Caco-2 (cell line): ENCODE data around the gene PRRC1. TPM values are rescaled to one million over a fixed set of nuclear protein-coding genes. Genes with fewer than 3 reads are reported as not detected.
A peak's percentile ranks its signal among the peaks of the same experiment; 100 is the strongest.

Experiments
- BruUV-seq: library from RNA; stranded (reverse); fragments of 400-500 nt; replicated peaks from 2 replicates; lab custom pipeline; 2021; lab: Mats Ljungman, UMichigan
- CTCF ChIA-PET: fragments of 300-600 bp; sonication (Branson Sonifier 250); formaldehyde crosslinking; loops from one replicate; lab custom pipeline; 2022; ENCODE audit warnings: antibody characterized with exemption; lab: Charles Lee
- POLR2A ChIA-PET: fragments of 300-600 bp; sonication (Branson Sonifier 250); formaldehyde crosslinking; loops from one replicate; lab custom pipeline; 2022; ENCODE audit warnings: antibody characterized with exemption; lab: Charles Lee
- DNase-seq, 2 experiments: peaks; one replicate each; pipeline versions ENCODE4 v3.0.0 to v3.0.0-alpha.2; 2020 to 2022
- H3K27me3 ChIP-seq: replicated peaks from 2 replicates; pipeline ENCODE4 v1.6.0; 2011; ENCODE audit warnings: low read length; ENCODE audit not compliant: control insufficient read depth, insufficient read depth
- H3K36me3 ChIP-seq: 2 replicates; pipeline ENCODE4 v1.5.1; 2011; ENCODE audit warnings: low read length; ENCODE audit not compliant: control insufficient read depth, insufficient read depth
- H3K4me1 ChIP-seq: fragments of 250-450 bp; sonication (Bioruptor Pico); 2 replicates; pipeline ENCODE4 v1.5.1; 2020; ENCODE audit warnings: mild to moderate bottlenecking
- H3K4me3 ChIP-seq: 2 replicates; pipeline ENCODE4 v1.5.1; 2011; ENCODE audit warnings: low read depth, mild to moderate bottlenecking, control low read depth, low read length
- H3K9me3 ChIP-seq: fragments of 250-450 bp; sonication (Bioruptor Pico); 2 replicates; pipeline ENCODE4 v1.5.1; 2020; ENCODE audit warnings: mild to moderate bottlenecking, moderate library complexity
- H3K27ac Mint-ChIP-seq: one replicate; pipeline ENCODE4 v1.8.0; 2022; ENCODE audit warnings: mixed read lengths; ENCODE audit not compliant: unreplicated experiment
- H3K27me3 Mint-ChIP-seq: one replicate; pipeline ENCODE4 v1.8.0; 2022; ENCODE audit warnings: mixed read lengths; ENCODE audit not compliant: insufficient read depth, unreplicated experiment
- H3K36me3 Mint-ChIP-seq: one replicate; pipeline ENCODE4 v1.8.0; 2022; ENCODE audit warnings: mild to moderate bottlenecking, mixed read lengths; ENCODE audit not compliant: insufficient read depth, unreplicated experiment
- H3K4me1 Mint-ChIP-seq: one replicate; pipeline ENCODE4 v1.8.0; 2022; ENCODE audit warnings: low read depth, mixed read lengths; ENCODE audit not compliant: unreplicated experiment
- H3K4me3 Mint-ChIP-seq: one replicate; pipeline ENCODE4 v1.8.0; 2022; ENCODE audit warnings: mild to moderate bottlenecking, moderate library complexity, mixed read lengths; ENCODE audit not compliant: unreplicated experiment
- H3K9me3 Mint-ChIP-seq: one replicate; pipeline ENCODE4 v1.8.0; 2022; ENCODE audit warnings: mixed read lengths; ENCODE audit not compliant: unreplicated experiment
- intact Hi-C: fragments of 100-400 bp; cut with micrococcal nuclease; formaldehyde crosslinking; loops from one replicate; pipeline ENCODE4 v1.10.0; 2022; ENCODE audit not compliant: unreplicated experiment
- total RNA-seq: library from RNA; stranded (reverse); gene quantifications from 2 replicates; pipeline ENCODE4 v1.2.3, GENCODE V29; 2022
- TF ChIP-seq, protein P1 (sequence below), 2 experiments: fragments of 200-600 bp in 1 of 2; IDR thresholded peaks; 1 replicate in 1 of 2; 2 replicates in 1 of 2; pipeline versions ENCODE4 v1.5.1 to v1.8.0; 2011 to 2022; ENCODE audit warnings: antibody characterized with exemption in 1 of 2, control low read depth in 1 of 2, inconsistent platforms in 1 of 2, low read depth in 1 of 2, low read length in 1 of 2, mild to moderate bottlenecking in 1 of 2, moderate library complexity in 1 of 2; ENCODE audit not compliant: insufficient read depth in 1 of 2, severe bottlenecking in 1 of 2, unreplicated experiment in 1 of 2

PRRC1 gene
- total RNA-seq, 1 experiment from 2014 or later = 81.7 TPM

GRCh38 chr5:127550652-127551409 lies 33.4 kb downstream of the PRRC1 start:
- POLR2A ChIA-PET = no interaction called here
- no peak overlapping the region for H3K4me3 Mint-ChIP-seq

GRCh38 chr5:127551410-127552041 lies 34.1 kb downstream of the PRRC1 start:
- Histone ChIP-seq H3K9me3 (no peaks in the 10 kb centered on the region), H3K27me3 (no peaks in the 10 kb centered on the region), H3K36me3 (peaks cover 1% of the 10 kb centered on the region; the same call in 1 of the 2 replicates), H3K4me1 (peaks cover 23% of the 10 kb centered on the region), H3K4me3 (no peak overlapping the region)
- TF ChIP-seq, protein P1, sequence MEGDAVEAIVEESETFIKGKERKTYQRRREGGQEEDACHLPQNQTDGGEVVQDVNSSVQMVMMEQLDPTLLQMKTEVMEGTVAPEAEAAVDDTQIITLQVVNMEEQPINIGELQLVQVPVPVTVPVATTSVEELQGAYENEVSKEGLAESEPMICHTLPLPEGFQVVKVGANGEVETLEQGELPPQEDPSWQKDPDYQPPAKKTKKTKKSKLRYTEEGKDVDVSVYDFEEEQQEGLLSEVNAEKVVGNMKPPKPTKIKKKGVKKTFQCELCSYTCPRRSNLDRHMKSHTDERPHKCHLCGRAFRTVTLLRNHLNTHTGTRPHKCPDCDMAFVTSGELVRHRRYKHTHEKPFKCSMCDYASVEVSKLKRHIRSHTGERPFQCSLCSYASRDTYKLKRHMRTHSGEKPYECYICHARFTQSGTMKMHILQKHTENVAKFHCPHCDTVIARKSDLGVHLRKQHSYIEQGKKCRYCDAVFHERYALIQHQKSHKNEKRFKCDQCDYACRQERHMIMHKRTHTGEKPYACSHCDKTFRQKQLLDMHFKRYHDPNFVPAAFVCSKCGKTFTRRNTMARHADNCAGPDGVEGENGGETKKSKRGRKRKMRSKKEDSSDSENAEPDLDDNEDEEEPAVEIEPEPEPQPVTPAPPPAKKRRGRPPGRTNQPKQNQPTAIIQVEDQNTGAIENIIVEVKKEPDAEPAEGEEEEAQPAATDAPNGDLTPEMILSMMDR (IDR thresholded peaks at IDR 0.05; ENCODE audit: insufficient read depth in 1 of 2, low read depth in 1 of 2, low read length in 1 of 2, severe bottlenecking in 1 of 2, unreplicated experiment in 1 of 2) = no peak
- intact Hi-C loops = no loop called here
- POLR2A ChIA-PET = no interaction called here
- Mint-ChIP-seq H3K27me3 (no peaks in the 10 kb centered on the region), H3K27ac (no peak overlapping the region), H3K4me3 (no peak overlapping the region), H3K4me1 (peaks cover 11% of the 10 kb centered on the region), H3K9me3 (no peaks in the 10 kb centered on the region), H3K36me3 (peaks cover 69% of the 10 kb centered on the region)
- no TSS peak for BruUV-seq
- CTCF ChIA-PET = no interaction called here
- DNase-seq = no peak

More at GRCh38 chr5:127550652-127551409, 33.4 kb downstream of the PRRC1 start:
- Histone ChIP-seq H3K4me3 (no peak overlapping the region), H3K9me3 (no peaks in the 10 kb centered on the region), H3K27me3 (no peaks in the 10 kb centered on the region), H3K36me3 (peaks cover 1% of the 10 kb centered on the region; the same call in 1 of the 2 replicates), H3K4me1 (peaks cover 16% of the 10 kb centered on the region)
- H3K27me3 Mint-ChIP-seq = no peaks in the 10 kb centered on the region
- peaks cover 67% of the 10 kb centered on the region for H3K36me3 Mint-ChIP-seq
- DNase-seq = no peak
- CTCF ChIA-PET = no interaction called here
- intact Hi-C loops = no loop called here
- no peak overlapping the region for H3K27ac Mint-ChIP-seq
- TF ChIP-seq, protein P1 (IDR thresholded peaks at IDR 0.05; ENCODE audit: insufficient read depth in 1 of 2, low read depth in 1 of 2, low read length in 1 of 2, severe bottlenecking in 1 of 2, unreplicated experiment in 1 of 2) = no peak
- BruUV-seq = no TSS peak
- H3K9me3 Mint-ChIP-seq = no peaks in the 10 kb centered on the region
- peaks cover 11% of the 10 kb centered on the region for H3K4me1 Mint-ChIP-seq

GRCh38 chr5:127555826-127556225 lies 38.4 kb downstream of the PRRC1 start:
- peak in 1 of 2 experiments; percentile 7 for DNase-seq
- no peak overlapping the region for H3K4me3 ChIP-seq
- peaks cover 19% of the 10 kb centered on the region for H3K4me1 ChIP-seq
- no peaks in the 10 kb centered on the region for H3K27me3 ChIP-seq
- intact Hi-C loops = no loop called here
- no peak overlapping the region for H3K4me3 Mint-ChIP-seq
- H3K36me3 ChIP-seq = peaks cover 1% of the 10 kb centered on the region; the same call in 1 of the 2 replicates
- ChIA-PET POLR2A (no interaction called here), CTCF (interaction anchor here (0.7 kb wide), 1 partner anchor 153 kb away, joined by 3 read pairs; no protein-coding TSS in a partner anchor)
- no peak overlapping the region for H3K27ac Mint-ChIP-seq
- H3K9me3 Mint-ChIP-seq = no peaks in the 10 kb centered on the region
- BruUV-seq = no TSS peak
- no peaks in the 10 kb centered on the region for H3K27me3 Mint-ChIP-seq
- H3K4me1 Mint-ChIP-seq = peaks cover 11% of the 10 kb centered on the region
- H3K36me3 Mint-ChIP-seq = peaks cover 53% of the 10 kb centered on the region
- no peaks in the 10 kb centered on the region for H3K9me3 ChIP-seq
- TF ChIP-seq, protein P1 (IDR thresholded peaks at IDR 0.05; ENCODE audit: insufficient read depth in 1 of 2, low read depth in 1 of 2, low read length in 1 of 2, severe bottlenecking in 1 of 2, unreplicated experiment in 1 of 2) = no peak
